ENCODE results near the gene ZCCHC14.

GRCh38 chr16:87360862-87361610, 131.8 kb downstream of the ZCCHC14 start:
- TF ChIP-seq REST (IDR thresholded peaks at IDR 0.05; ENCODE audit: low read depth) (no peak), POLR2A (IDR thresholded peaks at IDR 0.05; ENCODE audit: borderline replicate concordance, extremely low read depth, insufficient read depth, insufficient read length) (no peak), CTCF (IDR thresholded peaks at IDR 0.05 in 2 of 3, conservative IDR thresholded peaks at IDR 0.05 in 1 of 3; ENCODE audit: borderline replicate concordance in 1 of 3, insufficient read depth in 1 of 3, low read depth in 2 of 3, low read length in 2 of 3) (no peak), POLR2AphosphoS5 (IDR thresholded peaks at IDR 0.05; ENCODE audit: low read depth, low read length) (no peak), EZH2 (IDR thresholded peaks at IDR 0.05) (no peak), JUND (IDR thresholded peaks at IDR 0.05) (no peak), EZH2phosphoT487 (IDR thresholded peaks at IDR 0.05; ENCODE audit: borderline replicate concordance) (no peak), CEBPB (IDR thresholded peaks at IDR 0.05; ENCODE audit: low read depth) (no peak), TCF7L2 (IDR thresholded peaks at IDR 0.05; ENCODE audit: borderline replicate concordance, extremely low read depth, insufficient read depth, insufficient read length) (no peak)

All from HCT116 (cell line).